Transverse colon (tissue), 3 donors: ENCODE data around the gene DOK7.

Source experiments
- CTCF ChIP-seq, 5 experiments: fragments of 200-600 bp in 3 of 5; fragments of 450-650 bp in 2 of 5; sonication (generic) in 3 of 5; IDR thresholded peaks; 1 replicate in 2 of 5; 2 replicates in 3 of 5; pipeline ENCODE4 v1.5.1; 2016 to 2017; ENCODE audit warnings: antibody characterized with exemption in 5 of 5, inconsistent platforms in 3 of 5, mild to moderate bottlenecking in 2 of 5, moderate library complexity in 1 of 5
- EP300 ChIP-seq: sonication (generic); formaldehyde crosslinking; IDR thresholded peaks from one replicate; pipeline ENCODE4 v1.6.1; 2017; ENCODE audit warnings: antibody characterized with exemption, low read depth
- POLR2A ChIP-seq: fragments of 450-650 bp; IDR thresholded peaks from one replicate; pipeline ENCODE4 v1.6.1; 2016; ENCODE audit warnings: antibody characterized with exemption, mild to moderate bottlenecking, moderate library complexity

GRCh38 chr4:3439391-3439790, 23.7 kb upstream of the DOK7 start:
- TF ChIP-seq CTCF (IDR thresholded peaks at IDR 0.05) (no peak), EP300 (no peak), POLR2A (no peak)
